ENCODE results near the gene PGPEP1.
"Not testable (repeated sequence)": the region's sequence is repeated elsewhere in the genome, so short reads cannot be mapped to it uniquely, and the experiment has no call there.

PGPEP1 gene

GRCh38 chr19:18345296-18345695 lies 4.9 kb downstream of the PGPEP1 start:
- Histone ChIP-seq H3K4me3 (no peak overlapping the region), H3K27me3 (no peaks in the 10 kb centered on the region), H3K9me3 (replicated peaks in 1 of 11) (no peaks in the 10 kb centered on the region), H3K27ac (no peak overlapping the region), H3K36me3 (peaks cover 0 to 74% (median under 1%) of the 10 kb centered on the region in 11 experiments; a peak in 9 of 22 replicates), H4K20me1 (peaks cover 0 to 73% (median 0%) of the 10 kb centered on the region in 11 experiments; a peak in 5 of 22 replicates), H3K4me1 (peaks cover 18 to 66% (median 25%) of the 10 kb centered on the region in 10 experiments), H3K9ac (peak overlapping the region in 4 of 11 experiments; percentile 8 to 35 (median 26); a peak in 3 of 22 replicates), H3K4me2 (peak overlapping the region in 4 of 11 experiments; percentile 2 to 92 (median 58); a peak in 6 of 22 replicates)
- TF ChIP-seq Cebpa-rat (IDR thresholded peaks at IDR 0.05), result no peak

DNA sequence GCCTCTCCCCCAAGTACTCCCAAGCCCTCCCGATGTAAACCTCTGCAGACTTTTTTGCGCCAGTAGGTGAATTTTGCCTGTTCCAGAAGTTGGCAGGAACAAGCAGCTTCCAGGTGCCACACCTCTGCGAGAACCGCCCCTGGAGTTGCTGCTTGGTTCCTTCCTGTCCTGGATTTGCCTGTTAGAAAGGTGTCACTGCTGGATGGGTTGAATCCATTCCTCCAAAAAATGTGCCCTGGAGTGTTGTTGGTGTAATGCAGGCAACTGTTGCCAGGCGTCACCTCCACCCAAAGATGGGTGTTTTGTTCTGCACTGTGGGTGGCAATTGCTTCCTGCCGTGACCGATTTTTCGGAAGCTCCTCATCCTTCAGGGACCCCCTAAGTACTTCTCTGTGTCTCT lies 5.7 kb downstream of the PGPEP1 start:
- peak overlapping the region; percentile 16 to 92 (median 41); a peak in 18 of 22 replicates for H3K4me2 ChIP-seq
- TF ChIP-seq Cebpa-rat (IDR thresholded peaks at IDR 0.05), result no peak
- peaks cover 0 to 73% (median 0%) of the 10 kb centered on the region in 11 experiments; a peak in 5 of 22 replicates for H4K20me1 ChIP-seq

DNA sequence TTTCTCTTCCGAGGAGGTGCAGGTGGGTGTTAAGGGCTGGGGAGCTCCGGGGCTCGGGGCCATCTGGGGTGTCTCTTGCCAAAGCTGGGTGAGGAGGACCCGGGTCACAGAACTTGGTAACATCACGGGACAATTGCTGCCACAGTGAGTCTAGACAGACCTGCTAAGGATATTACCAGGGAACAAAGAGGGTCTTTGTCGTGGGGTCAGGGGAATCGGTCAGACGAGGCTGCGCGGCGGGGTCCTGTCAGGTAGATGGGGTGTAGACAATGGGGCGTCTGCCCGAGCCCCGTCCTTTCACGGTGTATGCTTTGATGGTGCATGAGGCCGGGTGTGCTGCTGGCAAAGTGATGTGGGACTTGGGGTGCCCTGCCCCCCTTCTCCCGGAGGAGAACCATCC lies 7.8 kb downstream of the PGPEP1 start:
- Histone ChIP-seq H4K20me1 (peaks cover 0 to 55% (median 0%) of the 10 kb centered on the region in 11 experiments; a peak in 5 of 22 replicates), H3K36me3 (peaks cover 0 to 90% (median 5%) of the 10 kb centered on the region in 11 experiments; a peak in 9 of 22 replicates), H3K4me2 (no peak overlapping the region), H3K27ac (no peak overlapping the region), H3K27me3 (no peaks in the 10 kb centered on the region), H3K4me1 (peaks cover 7 to 46% (median 11%) of the 10 kb centered on the region in 10 experiments; a peak in 18 of 20 replicates), H3K9me3 (replicated peaks in 1 of 11) (no peaks in the 10 kb centered on the region), H3K9ac (no peak overlapping the region), H3K4me3 (no peak overlapping the region)
- no peak for TF ChIP-seq Cebpa-rat (IDR thresholded peaks at IDR 0.05)

More for the DNA sequence above, 5.7 kb downstream of the PGPEP1 start:
- Histone ChIP-seq H3K27ac (no peak overlapping the region; a peak in 1 of 22 replicates), H3K4me3 (no peak overlapping the region), H3K4me1 (peaks cover 14 to 66% (median 20%) of the 10 kb centered on the region in 10 experiments), H3K27me3 (no peaks in the 10 kb centered on the region), H3K9ac (peak overlapping the region in 3 of 11 experiments; percentile 4 to 27 (median 7); a peak in 2 of 22 replicates), H3K9me3 (replicated peaks in 1 of 11) (no peaks in the 10 kb centered on the region), H3K36me3 (peaks cover 0 to 82% (median 5%) of the 10 kb centered on the region in 11 experiments; a peak in 9 of 22 replicates)

DNA sequence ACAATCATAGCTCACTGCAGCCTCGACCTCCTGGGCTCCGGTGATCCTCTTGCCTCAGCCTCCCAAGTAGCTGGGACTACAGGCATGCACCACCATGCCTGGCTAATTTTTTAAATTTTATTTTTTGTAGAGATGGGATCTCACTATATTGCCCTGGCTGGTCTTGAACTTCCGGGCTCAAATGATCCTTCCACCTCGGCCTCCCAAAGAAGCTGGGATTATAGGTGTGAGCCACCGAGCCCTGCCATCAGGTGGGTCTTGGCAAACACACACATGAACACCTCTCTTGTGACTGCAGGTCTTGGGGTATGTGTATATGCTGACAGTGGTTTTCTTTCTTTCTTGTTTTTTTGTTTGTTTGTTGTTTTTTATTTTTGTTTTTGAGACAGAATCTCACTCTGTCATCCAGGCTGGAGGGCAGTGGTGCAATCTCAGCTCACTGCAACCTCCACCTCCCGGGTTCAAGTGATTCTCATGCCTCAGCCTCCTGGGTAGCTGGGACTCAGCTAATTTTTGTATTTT lies 8.5 kb downstream of the PGPEP1 start:
- H3K27me3 ChIP-seq; H3K27ac ChIP-seq; H3K9me3 ChIP-seq (replicated peaks in 1 of 11); H3K4me3 ChIP-seq: not testable (repeated sequence)
- H3K36me3 ChIP-seq, result peaks cover 0 to 90% (median 5%) of the 10 kb centered on the region in 11 experiments; a peak in 9 of 22 replicates
- H3K4me1 ChIP-seq, result peaks cover 7 to 39% (median 11%) of the 10 kb centered on the region in 10 experiments; a peak in 18 of 20 replicates
- H3K4me2 ChIP-seq, result peak overlapping the region in 1 of 11 experiments; percentile 16; a peak in 1 of 22 replicates
- H4K20me1 ChIP-seq, result peaks cover 0 to 52% (median 0%) of the 10 kb centered on the region in 11 experiments; a peak in 5 of 22 replicates
- H3K9ac ChIP-seq, result 0 out of 22 replicates have a peak overlapping the region, but pooled peaks of 1 of the 11 experiments have one; percentile 10

- H4K20me1 ChIP-seq, result peaks cover 0 to 45% (median 0%) of the 10 kb centered on the region in 11 experiments; a peak in 4 of 22 replicates
- H3K9me3 ChIP-seq (replicated peaks in 1 of 11), result no peaks in the 10 kb centered on the region
- 0 out of 22 replicates have a peak overlapping the region, but pooled peaks of 1 of the 11 experiments have one; percentile 21 for H3K9ac ChIP-seq
- H3K36me3 ChIP-seq, result peaks cover 0 to 90% (median 5%) of the 10 kb centered on the region in 11 experiments; a peak in 9 of 22 replicates
- no peak overlapping the region for H3K27ac ChIP-seq
- H3K4me3 ChIP-seq, result no peak overlapping the region
- H3K4me1 ChIP-seq, result peaks cover 7 to 31% (median 10%) of the 10 kb centered on the region in 10 experiments; a peak in 18 of 20 replicates
- H3K27me3 ChIP-seq, result no peaks in the 10 kb centered on the region
- H3K4me2 ChIP-seq, result 0 out of 22 replicates have a peak overlapping the region, but pooled peaks of 2 of the 11 experiments have one; percentile 12 to 16
- TF ChIP-seq Cebpa-rat (IDR thresholded peaks at IDR 0.05), result no peak
Measured at GRCh38 chr19:18349524-18350128, 9.2 kb downstream of the PGPEP1 start.

DNA sequence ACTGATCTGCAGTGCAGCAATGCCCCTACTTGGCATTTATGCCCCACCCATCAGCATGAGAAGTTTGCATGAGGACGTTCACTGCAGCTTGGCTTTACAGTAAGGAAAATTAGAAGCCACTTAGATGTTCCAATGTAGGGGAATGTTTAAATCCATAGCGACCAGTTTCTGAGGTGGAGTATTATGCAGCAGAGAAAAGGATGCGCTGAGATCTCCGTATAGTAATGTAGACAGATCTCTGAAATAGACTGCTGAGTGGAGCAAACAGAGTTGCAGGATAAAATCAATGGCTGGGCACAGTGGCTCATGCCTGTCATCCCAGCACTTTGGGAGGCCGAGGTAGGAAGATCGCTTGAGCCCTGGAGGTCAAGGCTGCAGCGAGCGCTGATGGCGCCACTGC lies 10.1 kb downstream of the PGPEP1 start:
- H3K4me2 ChIP-seq, result no peak overlapping the region
- no peak overlapping the region for H3K27ac ChIP-seq
- H3K4me3 ChIP-seq, result no peak overlapping the region
- no peak for TF ChIP-seq Cebpa-rat (IDR thresholded peaks at IDR 0.05)
- no peaks in the 10 kb centered on the region for H3K27me3 ChIP-seq
- H4K20me1 ChIP-seq, result peaks cover 0 to 37% (median 0%) of the 10 kb centered on the region in 11 experiments; a peak in 4 of 22 replicates
- peaks cover 7 to 23% (median 9%) of the 10 kb centered on the region in 10 experiments; a peak in 18 of 20 replicates for H3K4me1 ChIP-seq
- peaks cover 0 to 90% (median 5%) of the 10 kb centered on the region in 11 experiments; a peak in 14 of 22 replicates for H3K36me3 ChIP-seq
- H3K9ac ChIP-seq, result no peak overlapping the region
- H3K9me3 ChIP-seq (replicated peaks in 1 of 11), result no peaks in the 10 kb centered on the region

DNA sequence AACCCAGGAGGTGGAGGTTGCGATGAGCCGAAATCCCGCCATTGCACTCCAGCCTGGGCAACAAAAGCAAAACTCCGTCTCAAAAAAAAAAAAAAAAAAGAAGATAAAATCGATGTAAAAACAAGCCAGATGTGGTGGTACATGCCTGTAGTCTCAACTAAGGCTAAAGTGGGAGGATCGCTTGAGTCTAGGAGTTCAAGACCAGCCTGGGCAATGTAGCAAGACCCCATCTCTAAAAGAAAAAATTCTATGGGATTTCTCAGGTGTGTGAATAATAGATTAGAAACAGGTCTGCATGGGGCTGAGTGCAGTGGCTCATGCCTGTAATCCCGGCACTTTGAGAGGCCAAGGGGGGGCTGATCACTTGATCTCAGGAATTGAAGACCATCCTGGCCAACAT lies 11.1 kb downstream of the PGPEP1 start:
- Histone ChIP-seq H3K27me3 (no peaks in the 10 kb centered on the region), H3K4me1 (peaks cover 0 to 14% (median 0%) of the 10 kb centered on the region in 10 experiments; a peak in 5 of 20 replicates), H3K4me2 (no peak overlapping the region), H3K9ac (no peak overlapping the region), H3K27ac (no peak overlapping the region), H4K20me1 (peaks cover 0 to 28% (median 0%) of the 10 kb centered on the region in 11 experiments; a peak in 4 of 22 replicates), H3K4me3 (no peak overlapping the region), H3K36me3 (peaks cover 0 to 91% (median 10%) of the 10 kb centered on the region in 11 experiments; a peak in 16 of 22 replicates), H3K9me3 (replicated peaks in 1 of 11) (peaks cover 0 to 3% (median 0%) of the 10 kb centered on the region in 11 experiments; a peak in 2 of 22 replicates)
- TF ChIP-seq Cebpa-rat (IDR thresholded peaks at IDR 0.05), result no peak

DNA sequence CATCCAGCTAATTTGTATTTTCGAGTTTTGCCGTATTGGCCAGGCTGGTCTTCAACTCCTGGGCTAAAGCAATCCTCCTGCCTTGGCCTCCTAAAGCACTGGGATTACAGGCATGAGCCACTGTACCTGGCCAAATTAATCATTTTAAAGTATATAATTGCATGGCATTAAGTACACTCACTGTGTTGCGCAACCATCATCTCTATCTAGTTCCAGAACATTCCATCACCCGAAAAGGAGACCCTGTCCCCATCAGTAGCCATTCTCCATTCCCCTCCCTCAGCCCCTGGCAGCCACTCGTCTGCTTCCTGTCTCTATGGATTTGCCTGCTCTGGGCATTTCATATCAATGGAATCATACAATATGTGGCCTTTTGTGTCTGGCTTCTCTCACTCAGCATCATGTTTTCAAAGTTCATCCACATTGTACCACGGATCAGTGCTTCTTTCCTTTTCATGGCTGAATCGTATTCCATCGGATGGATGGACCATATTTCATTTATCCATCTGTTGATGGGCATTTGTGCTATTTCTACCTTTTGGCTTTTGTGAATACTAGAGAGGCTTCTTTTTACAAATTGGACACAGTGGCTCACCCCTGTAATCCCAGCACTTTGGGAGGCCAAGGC lies 13.1 kb downstream of the PGPEP1 start:
- Histone ChIP-seq H3K9me3 (replicated peaks in 1 of 11) (peaks cover 0 to 12% (median 6%) of the 10 kb centered on the region in 11 experiments; a peak in 8 of 22 replicates), H3K36me3 (peaks cover 15 to 97% (median 29%) of the 10 kb centered on the region in 11 experiments; a peak in 18 of 22 replicates), H3K4me1 (0 out of 20 replicates have a peak, but pooled peaks cover 0 to 5% (median 0%) of the 10 kb centered on the region in 10 experiments), H3K4me2 (no peak overlapping the region), H3K27ac (no peak overlapping the region), H3K27me3 (no peaks in the 10 kb centered on the region), H3K9ac (no peak overlapping the region), H4K20me1 (peaks cover 0 to 19% (median 0%) of the 10 kb centered on the region in 11 experiments; a peak in 3 of 22 replicates), H3K4me3 (no peak overlapping the region)
- peak; percentile 50 to 93 (median 79); a peak in 18 of 22 replicates for TF ChIP-seq Cebpa-rat (IDR thresholded peaks at IDR 0.05)

DNA sequence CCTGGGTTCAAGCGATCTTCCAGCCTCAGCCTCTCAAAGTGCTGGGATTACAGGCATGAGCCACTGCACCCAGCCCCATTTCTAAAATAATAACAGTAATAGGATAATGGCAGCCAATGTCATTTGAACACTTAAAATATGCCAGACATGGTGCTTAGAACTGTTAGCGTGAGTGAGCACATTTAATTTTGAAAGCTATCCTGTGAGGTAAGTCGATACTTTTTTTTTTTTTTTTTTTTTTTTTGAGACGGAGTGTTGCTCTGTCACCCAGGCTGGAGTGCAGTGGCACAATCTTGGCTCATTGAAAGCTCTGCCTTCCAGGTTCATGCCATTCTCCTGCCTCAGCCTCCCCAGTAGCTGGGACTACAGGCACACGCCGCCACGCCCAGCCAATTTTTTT lies 14.3 kb downstream of the PGPEP1 start:
- H3K27ac ChIP-seq, H4K20me1 ChIP-seq, H3K9ac ChIP-seq, H3K4me3 ChIP-seq, H3K27me3 ChIP-seq, H3K4me2 ChIP-seq, H3K4me1 ChIP-seq: not testable (repeated sequence)
- H3K36me3 ChIP-seq, result peaks cover 20 to 99% (median 40%) of the 10 kb centered on the region in 11 experiments; a peak in 18 of 22 replicates
- peaks cover 0 to 12% (median 6%) of the 10 kb centered on the region in 11 experiments; a peak in 8 of 22 replicates for H3K9me3 ChIP-seq (replicated peaks in 1 of 11)
